ENCODE measurements around the gene SLC6A18.
"Not testable (repeated sequence)": the region's sequence is repeated elsewhere in the genome, so short reads cannot be mapped to it uniquely, and the experiment has no call there.

The SLC6A18 gene

GRCh38 chr5:1265026-1265425 lies 39.8 kb downstream of the SLC6A18 start:
- H3K9me3 ChIP-seq, result no peaks in the 10 kb centered on the region

GRCh38 chr5:1265461-1266455 lies 40.6 kb downstream of the SLC6A18 start:
- no peaks in the 10 kb centered on the region for H3K9me3 ChIP-seq
- H3K27me3 ChIP-seq, result no peaks in the 10 kb centered on the region
- no peak overlapping the region for H3K27ac ChIP-seq
- no peak for TF ChIP-seq CTCF (IDR thresholded peaks at IDR 0.05)
- H3K36me3 ChIP-seq, result no peaks in the 10 kb centered on the region
- no peak overlapping the region for H3K4me3 ChIP-seq (ENCODE audit: low read depth in 1 of 2, low read length in 1 of 2)
- no peaks in the 10 kb centered on the region for H3K4me1 ChIP-seq (ENCODE audit: control insufficient read depth in 1 of 2, insufficient read depth in 1 of 2, low read depth in 1 of 2, low read length in 1 of 2)

More at GRCh38 chr5:1265026-1265425, 39.8 kb downstream of the SLC6A18 start:
- Histone ChIP-seq H3K36me3 (no peaks in the 10 kb centered on the region), H3K4me1 (ENCODE audit: control insufficient read depth in 1 of 2, insufficient read depth in 1 of 2, low read depth in 1 of 2, low read length in 1 of 2) (no peaks in the 10 kb centered on the region), H3K4me3 (ENCODE audit: low read depth in 1 of 2, low read length in 1 of 2) (no peak overlapping the region), H3K27me3 (no peaks in the 10 kb centered on the region), H3K27ac (no peak overlapping the region)
- no peak for TF ChIP-seq CTCF (IDR thresholded peaks at IDR 0.05)

- Histone ChIP-seq H3K27me3 (no peaks in the 10 kb centered on the region), H3K4me1 (ENCODE audit: control insufficient read depth in 1 of 2, insufficient read depth in 1 of 2, low read depth in 1 of 2, low read length in 1 of 2) (no peaks in the 10 kb centered on the region), H3K36me3 (no peaks in the 10 kb centered on the region), H3K27ac (no peak overlapping the region), H3K9me3 (no peaks in the 10 kb centered on the region), H3K4me3 (ENCODE audit: low read depth in 1 of 2, low read length in 1 of 2) (no peak overlapping the region)
- no peak for TF ChIP-seq CTCF (IDR thresholded peaks at IDR 0.05)
These were observed 41.6 kb downstream of the SLC6A18 start for GRCh38 chr5:1266791-1267190.

GRCh38 chr5:1267464-1267863 lies 42.3 kb downstream of the SLC6A18 start:
- not testable (repeated sequence) for H3K9me3 ChIP-seq; H3K27me3 ChIP-seq; H3K4me1 ChIP-seq (ENCODE audit: control insufficient read depth in 1 of 2, insufficient read depth in 1 of 2, low read depth in 1 of 2, low read length in 1 of 2); H3K4me3 ChIP-seq (ENCODE audit: low read depth in 1 of 2, low read length in 1 of 2); H3K36me3 ChIP-seq; H3K27ac ChIP-seq

GRCh38 chr5:1268056-1268455 lies 42.9 kb downstream of the SLC6A18 start:
- TF ChIP-seq CTCF (IDR thresholded peaks at IDR 0.05), result no peak
- no peak overlapping the region for H3K27ac ChIP-seq
- H3K4me1 ChIP-seq (ENCODE audit: control insufficient read depth in 1 of 2, insufficient read depth in 1 of 2, low read depth in 1 of 2, low read length in 1 of 2), result no peaks in the 10 kb centered on the region
- no peaks in the 10 kb centered on the region for H3K36me3 ChIP-seq
- no peaks in the 10 kb centered on the region for H3K9me3 ChIP-seq
- H3K27me3 ChIP-seq, result no peaks in the 10 kb centered on the region
- H3K4me3 ChIP-seq (ENCODE audit: low read depth in 1 of 2, low read length in 1 of 2), result no peak overlapping the region

- Histone ChIP-seq H3K9me3 (no peaks in the 10 kb centered on the region), H3K27me3 (no peaks in the 10 kb centered on the region), H3K27ac (no peak overlapping the region), H3K4me1 (ENCODE audit: control insufficient read depth in 1 of 2, insufficient read depth in 1 of 2, low read depth in 1 of 2, low read length in 1 of 2) (no peaks in the 10 kb centered on the region), H3K4me3 (ENCODE audit: low read depth in 1 of 2, low read length in 1 of 2) (no peak overlapping the region), H3K36me3 (no peaks in the 10 kb centered on the region)
- TF ChIP-seq CTCF (IDR thresholded peaks at IDR 0.05), result no peak
These were observed 43.5 kb downstream of the SLC6A18 start for GRCh38 chr5:1268666-1269065.
